AG09319 (cell line): Measurements from ENCODE around the gene POLR2F.

Source experiments
- DNase-seq: peaks from one replicate; pipeline ENCODE4 v3.0.0-alpha.2; 2010; ENCODE audit warnings: low read depth; ENCODE audit errors: extremely low read depth
- TF ChIP-seq, protein P1 (sequence below): IDR thresholded peaks from 2 replicates; pipeline ENCODE4 v1.5.1; 2011; ENCODE audit warnings: low read depth, mild to moderate bottlenecking, inconsistent platforms, low read length, moderate library complexity

POLR2F gene

DNA sequence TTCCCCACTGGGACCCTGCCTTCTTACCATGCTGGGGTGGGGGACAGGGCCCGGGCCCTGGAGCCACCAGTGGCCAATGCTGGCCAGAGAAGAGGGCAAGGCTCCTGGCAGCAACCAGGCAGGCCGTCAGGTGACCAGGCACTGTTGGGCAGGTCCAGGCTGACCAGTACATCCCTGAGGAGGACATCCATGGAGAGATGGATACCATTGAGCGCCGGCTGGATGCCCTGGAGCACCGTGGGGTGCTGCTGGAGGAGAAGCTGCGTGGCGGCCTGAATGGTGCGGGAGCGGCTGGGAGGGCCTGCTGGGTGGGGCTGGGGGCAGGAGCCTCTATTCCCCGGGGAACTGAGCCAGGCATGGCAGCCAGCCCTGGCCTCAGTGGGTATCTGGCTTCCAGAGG lies 21.1 kb upstream of the POLR2F start:
- no peak for DNase-seq
- TF ChIP-seq, protein P1, sequence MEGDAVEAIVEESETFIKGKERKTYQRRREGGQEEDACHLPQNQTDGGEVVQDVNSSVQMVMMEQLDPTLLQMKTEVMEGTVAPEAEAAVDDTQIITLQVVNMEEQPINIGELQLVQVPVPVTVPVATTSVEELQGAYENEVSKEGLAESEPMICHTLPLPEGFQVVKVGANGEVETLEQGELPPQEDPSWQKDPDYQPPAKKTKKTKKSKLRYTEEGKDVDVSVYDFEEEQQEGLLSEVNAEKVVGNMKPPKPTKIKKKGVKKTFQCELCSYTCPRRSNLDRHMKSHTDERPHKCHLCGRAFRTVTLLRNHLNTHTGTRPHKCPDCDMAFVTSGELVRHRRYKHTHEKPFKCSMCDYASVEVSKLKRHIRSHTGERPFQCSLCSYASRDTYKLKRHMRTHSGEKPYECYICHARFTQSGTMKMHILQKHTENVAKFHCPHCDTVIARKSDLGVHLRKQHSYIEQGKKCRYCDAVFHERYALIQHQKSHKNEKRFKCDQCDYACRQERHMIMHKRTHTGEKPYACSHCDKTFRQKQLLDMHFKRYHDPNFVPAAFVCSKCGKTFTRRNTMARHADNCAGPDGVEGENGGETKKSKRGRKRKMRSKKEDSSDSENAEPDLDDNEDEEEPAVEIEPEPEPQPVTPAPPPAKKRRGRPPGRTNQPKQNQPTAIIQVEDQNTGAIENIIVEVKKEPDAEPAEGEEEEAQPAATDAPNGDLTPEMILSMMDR: no peak

DNA sequence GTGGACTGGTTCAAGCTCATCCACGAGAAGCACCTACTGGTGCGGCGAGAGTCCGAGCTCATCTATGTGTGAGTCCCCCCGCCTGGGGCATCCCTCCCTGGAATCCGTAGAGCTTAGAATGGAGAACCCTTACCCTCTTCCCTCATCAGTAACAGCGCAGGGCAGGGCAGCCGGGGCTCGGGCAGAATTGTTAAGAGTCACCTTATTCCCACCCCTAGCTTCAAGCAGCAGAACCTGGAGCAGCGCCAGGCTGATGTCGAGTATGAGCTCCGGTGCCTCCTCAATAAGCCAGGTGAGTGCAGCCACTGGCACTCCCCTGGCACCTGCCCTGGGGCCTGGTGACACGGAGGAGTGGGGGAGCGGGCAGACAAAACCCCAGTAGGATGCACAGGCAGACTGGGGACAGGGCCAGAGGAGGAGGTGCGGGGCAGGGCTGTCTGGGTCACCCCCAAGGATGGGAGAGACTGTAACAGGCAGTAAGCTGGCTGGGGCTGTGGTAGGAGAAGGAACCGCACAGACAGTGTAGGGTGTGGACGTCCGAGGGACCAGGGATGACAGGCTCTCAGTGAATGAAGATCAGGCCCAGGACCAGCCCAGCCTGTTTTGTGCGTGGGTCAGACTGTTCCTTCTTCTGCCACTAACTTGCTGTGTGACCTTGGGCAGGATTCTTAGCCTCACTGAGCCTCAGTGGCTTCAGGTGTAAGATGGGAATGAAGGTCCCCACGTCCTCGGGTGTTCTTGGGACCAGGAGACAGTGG lies 20.5 kb upstream of the POLR2F start:
- TF ChIP-seq, protein P1: no peak
- DNase-seq: no peak

DNA sequence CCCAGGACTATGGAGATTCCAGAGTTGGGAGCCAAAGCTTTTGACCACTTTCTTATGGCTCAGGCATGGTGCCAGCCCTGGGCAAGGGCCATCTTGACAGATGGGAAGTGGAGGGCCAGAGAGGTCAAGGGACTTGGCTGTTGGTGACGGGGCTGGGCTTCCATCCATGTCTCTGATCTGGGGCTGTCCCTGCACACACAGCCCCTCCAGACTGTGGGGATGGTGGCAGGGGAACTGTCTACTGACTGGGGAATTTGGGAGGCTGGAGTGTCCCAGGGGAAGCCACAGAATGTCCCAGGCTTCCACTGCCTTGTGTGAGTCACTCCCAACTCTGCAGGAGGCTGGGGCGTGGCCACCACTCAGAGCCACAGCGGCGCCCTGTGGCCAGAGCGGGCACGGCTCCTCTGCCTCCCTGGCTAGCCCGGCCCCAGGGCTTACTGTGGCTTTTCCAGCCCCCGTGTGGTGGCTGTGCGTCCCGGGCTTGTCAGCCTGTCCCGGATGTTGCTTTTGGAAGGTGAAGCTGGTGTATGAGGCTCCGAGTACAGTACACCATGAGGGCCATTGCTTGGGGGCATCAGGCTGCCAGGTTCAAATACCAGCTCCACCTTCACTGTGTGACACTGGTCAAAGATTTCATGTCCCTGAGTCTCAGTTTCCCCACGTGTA lies 19.7 kb upstream of the POLR2F start:
- peak; percentile 64 for DNase-seq
- TF ChIP-seq, protein P1: peak; percentile 99

DNA sequence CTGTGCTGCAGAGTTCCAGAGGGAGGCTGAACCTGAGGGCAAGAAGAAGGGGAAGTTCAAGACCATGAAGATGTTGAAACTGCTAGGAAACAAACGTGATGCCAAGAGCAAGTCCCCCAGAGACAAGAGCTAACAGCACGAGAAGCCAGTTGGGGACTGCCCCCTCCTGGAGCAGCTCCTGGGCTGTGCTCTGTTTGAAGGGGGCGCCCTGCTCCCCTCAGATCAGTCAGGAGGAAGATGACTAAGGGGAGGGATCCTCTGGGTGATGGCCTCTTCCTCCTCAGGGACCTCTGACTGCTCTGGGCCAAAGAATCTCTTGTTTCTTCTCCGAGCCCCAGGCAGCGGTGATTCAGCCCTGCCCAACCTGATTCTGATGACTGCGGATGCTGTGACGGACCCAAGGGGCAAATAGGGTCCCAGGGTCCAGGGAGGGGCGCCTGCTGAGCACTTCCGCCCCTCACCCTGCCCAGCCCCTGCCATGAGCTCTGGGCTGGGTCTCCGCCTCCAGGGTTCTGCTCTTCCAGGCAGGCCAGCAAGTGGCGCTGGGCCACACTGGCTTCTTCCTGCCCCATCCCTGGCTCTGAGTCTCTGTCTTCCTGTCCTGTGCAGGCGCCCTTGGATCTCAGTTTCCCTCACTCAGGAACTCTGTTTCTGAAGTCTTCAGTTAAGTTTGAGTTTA lies 12.7 kb upstream of the POLR2F start:
- DNase-seq: no peak
- TF ChIP-seq, protein P1: no peak

DNA sequence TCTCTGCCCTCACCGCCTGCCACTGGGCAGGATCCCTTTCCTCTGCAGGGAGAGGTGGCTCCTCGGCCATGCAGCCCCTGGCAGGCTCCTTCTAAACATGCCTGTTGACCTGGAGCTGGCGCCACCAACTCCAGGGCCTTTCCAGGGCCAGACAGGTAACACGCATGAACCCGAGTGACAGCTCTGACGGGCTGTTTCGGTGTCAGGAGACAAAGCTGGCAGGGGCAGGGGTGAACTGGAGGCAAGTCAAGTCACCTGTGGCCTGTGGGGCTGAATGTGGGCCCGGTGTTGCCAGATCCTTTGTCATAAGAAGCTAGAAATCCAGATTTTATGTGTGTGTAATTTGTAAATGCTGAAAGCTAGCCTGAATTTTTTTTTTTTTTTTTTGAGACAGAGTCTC lies 11.4 kb upstream of the POLR2F start:
- TF ChIP-seq, protein P1: no peak
- no peak for DNase-seq

DNA sequence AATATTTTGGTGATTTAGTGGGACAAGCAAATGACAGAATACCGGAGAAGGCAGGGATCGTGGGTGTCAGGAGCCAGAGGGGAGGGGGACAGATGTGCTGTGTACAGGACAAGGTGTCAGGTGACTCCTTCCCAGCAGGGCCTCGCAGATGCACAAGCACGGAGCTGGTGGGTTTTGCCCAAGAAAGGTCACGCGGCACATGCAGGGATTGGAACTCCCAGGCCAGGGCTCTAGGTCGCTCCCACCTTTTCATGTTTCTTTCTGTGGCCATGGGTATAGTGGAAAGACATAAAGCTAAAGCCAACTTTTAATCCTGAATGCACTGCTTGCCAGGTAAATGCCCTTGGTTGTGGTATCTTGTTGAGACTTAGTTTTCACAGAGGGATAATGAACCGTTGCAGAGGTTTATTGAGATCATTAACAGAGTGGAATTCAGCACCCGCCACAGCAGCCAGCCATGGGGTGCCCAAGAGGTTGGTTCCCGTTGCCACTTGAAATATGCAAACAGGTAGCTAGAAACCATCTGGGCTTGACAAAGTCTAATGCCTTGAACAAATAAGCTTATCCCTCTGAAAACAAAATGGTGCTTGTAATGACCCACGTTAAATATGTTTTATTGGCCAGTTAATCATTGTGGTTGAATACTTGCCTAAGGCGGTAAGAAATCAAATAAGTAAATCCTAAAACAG lies 10.2 kb upstream of the POLR2F start:
- TF ChIP-seq, protein P1: no peak
- DNase-seq: no peak
